Testis (tissue), 2 donors: ENCODE data around the gene SPATA46.

ENCODE experiments used
- POLR2A ChIP-seq: fragments of 450-650 bp; IDR thresholded peaks from one replicate; pipeline ENCODE4 v1.6.1; 2017; ENCODE audit warnings: antibody characterized with exemption, mild to moderate bottlenecking, moderate library complexity
- TF ChIP-seq, protein P1 (sequence below), 3 experiments: fragments of 450-650 bp in 2 of 3; fragments of 200-600 bp in 1 of 3; sonication (generic) in 1 of 3; IDR thresholded peaks; one replicate each; pipeline ENCODE4 v1.5.1; 2016 to 2019; ENCODE audit warnings: antibody characterized with exemption in 3 of 3, mild to moderate bottlenecking in 2 of 3, moderate library complexity in 1 of 3

DNA sequence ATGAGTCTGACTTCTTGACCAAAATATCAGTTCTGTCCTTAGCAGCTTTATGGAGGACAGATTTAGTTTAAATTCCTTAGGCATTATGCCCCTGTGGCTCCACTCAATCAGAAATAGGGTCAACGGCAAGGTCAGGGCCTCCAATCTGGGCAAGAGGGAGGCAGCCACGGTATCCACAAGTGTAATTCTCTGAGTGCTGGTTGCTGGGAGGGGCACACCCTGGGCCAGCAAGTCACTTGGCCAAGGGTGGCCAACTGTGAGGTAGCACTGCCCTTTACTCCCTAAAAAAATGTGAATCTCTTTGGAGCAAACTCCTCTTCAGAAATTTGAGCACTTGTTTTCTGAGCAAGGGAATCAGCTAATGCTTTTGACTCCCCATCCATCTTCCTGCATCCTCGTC, 12.8 kb downstream of the SPATA46 start:
- TF ChIP-seq, protein P1, sequence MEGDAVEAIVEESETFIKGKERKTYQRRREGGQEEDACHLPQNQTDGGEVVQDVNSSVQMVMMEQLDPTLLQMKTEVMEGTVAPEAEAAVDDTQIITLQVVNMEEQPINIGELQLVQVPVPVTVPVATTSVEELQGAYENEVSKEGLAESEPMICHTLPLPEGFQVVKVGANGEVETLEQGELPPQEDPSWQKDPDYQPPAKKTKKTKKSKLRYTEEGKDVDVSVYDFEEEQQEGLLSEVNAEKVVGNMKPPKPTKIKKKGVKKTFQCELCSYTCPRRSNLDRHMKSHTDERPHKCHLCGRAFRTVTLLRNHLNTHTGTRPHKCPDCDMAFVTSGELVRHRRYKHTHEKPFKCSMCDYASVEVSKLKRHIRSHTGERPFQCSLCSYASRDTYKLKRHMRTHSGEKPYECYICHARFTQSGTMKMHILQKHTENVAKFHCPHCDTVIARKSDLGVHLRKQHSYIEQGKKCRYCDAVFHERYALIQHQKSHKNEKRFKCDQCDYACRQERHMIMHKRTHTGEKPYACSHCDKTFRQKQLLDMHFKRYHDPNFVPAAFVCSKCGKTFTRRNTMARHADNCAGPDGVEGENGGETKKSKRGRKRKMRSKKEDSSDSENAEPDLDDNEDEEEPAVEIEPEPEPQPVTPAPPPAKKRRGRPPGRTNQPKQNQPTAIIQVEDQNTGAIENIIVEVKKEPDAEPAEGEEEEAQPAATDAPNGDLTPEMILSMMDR (IDR thresholded peaks at IDR 0.05): no peak
- TF ChIP-seq POLR2A: no peak
